ENCODE measurements around the gene GPR156.
"Not testable (repeated sequence)": the region's sequence is repeated elsewhere in the genome, so short reads cannot be mapped to it uniquely, and the experiment has no call there.

GPR156 gene

GRCh38 chr3:120274739-120275167, 10.3 kb downstream of the GPR156 start:
- DNase-seq: no peak

- DNase-seq: no peak
Observed at GRCh38 chr3:120272286-120272685, 12.7 kb downstream of the GPR156 start.

GRCh38 chr3:120265989-120266388, 19.0 kb downstream of the GPR156 start:
- no peak for DNase-seq

- no peak for DNase-seq
Observed at GRCh38 chr3:120264963-120265362, 20.1 kb downstream of the GPR156 start.

GRCh38 chr3:120263792-120264191, 21.2 kb downstream of the GPR156 start:
- DNase-seq: no peak

- no peak for DNase-seq
Observed at GRCh38 chr3:120258009-120258408, 27.0 kb downstream of the GPR156 start.

- DNase-seq: no peak
Observed at GRCh38 chr3:120245386-120245785, 39.6 kb downstream of the GPR156 start.

GRCh38 chr3:120244834-120245225, 40.2 kb downstream of the GPR156 start:
- DNase-seq: peak; percentile 40

- no peak for DNase-seq
Observed at GRCh38 chr3:120239644-120240043, 45.4 kb downstream of the GPR156 start.

- DNase-seq: no peak
Observed at GRCh38 chr3:120227710-120228347, 57.2 kb downstream of the GPR156 start.

- DNase-seq: no peak
Observed at GRCh38 chr3:120224237-120224636, 60.8 kb downstream of the GPR156 start.

- no peak for DNase-seq
Observed at GRCh38 chr3:120218981-120219380, 66.0 kb downstream of the GPR156 start.

GRCh38 chr3:120216633-120217032, 68.4 kb downstream of the GPR156 start:
- not testable (repeated sequence) for DNase-seq

GRCh38 chr3:120214176-120214575, 70.8 kb downstream of the GPR156 start:
- no peak for DNase-seq

GRCh38 chr3:120212505-120212904, 72.5 kb downstream of the GPR156 start:
- DNase-seq: no peak

- DNase-seq: no peak
Observed at GRCh38 chr3:120209425-120209824, 75.6 kb downstream of the GPR156 start.

GRCh38 chr3:120204338-120204737, 80.7 kb downstream of the GPR156 start:
- DNase-seq: no peak

GRCh38 chr3:120203621-120204020, 81.4 kb downstream of the GPR156 start:
- no peak for DNase-seq

- DNase-seq: peak; percentile 3
Observed at GRCh38 chr3:120203016-120203415, 82.0 kb downstream of the GPR156 start.

- DNase-seq: no peak
Observed at GRCh38 chr3:120202363-120202762, 82.7 kb downstream of the GPR156 start.

- no peak for DNase-seq
Observed at GRCh38 chr3:120200493-120201235, 84.4 kb downstream of the GPR156 start.

GRCh38 chr3:120198305-120198878, 86.6 kb downstream of the GPR156 start:
- no peak for DNase-seq

GRCh38 chr3:120196812-120197211, 88.2 kb downstream of the GPR156 start:
- DNase-seq: no peak

GRCh38 chr3:120196333-120196732, 88.7 kb downstream of the GPR156 start:
- no peak for DNase-seq

Measured in right kidney (tissue), 1 donor.